ENCODE measurements around the gene CD274. TPM values are rescaled to one million over a fixed set of nuclear protein-coding genes. Genes with fewer than 3 reads are reported as not detected.
"Not testable (repeated sequence)": the region's sequence is repeated elsewhere in the genome, so short reads cannot be mapped to it uniquely, and the experiment has no call there.

The CD274 gene
- total RNA-seq, 1 experiment from 2014 or later: not detected

DNA sequence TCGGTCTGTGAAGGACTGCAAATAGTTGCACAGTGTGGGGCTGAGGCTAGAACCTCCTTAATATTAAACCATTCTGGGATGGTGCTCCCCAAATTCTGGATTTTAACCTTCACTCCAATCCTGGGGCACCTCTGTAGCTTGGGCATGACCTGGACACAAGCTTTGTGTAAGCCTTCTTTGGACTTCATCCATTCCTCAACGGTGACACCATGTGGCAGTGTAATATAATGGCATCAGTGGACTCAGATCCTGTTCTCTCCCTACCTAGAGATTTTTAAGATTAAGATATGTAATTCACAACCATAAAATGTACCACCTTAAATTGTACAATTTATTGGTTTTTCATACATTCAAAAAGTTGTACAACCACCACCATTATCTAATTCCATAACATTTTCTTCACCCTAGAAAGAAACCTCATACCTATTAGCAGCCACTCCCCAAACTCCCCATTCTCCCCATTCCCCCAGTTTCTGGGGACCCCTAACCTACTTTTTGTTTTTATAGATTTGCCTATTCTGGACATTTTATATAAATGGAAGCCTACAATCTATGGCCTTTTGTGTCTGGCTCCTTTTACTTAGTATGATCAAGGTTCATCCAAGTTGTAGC lies 7.8 kb upstream of the CD274 start:
- peak; percentile 38 to 42 for TF ChIP-seq CTCF (IDR thresholded peaks at IDR 0.05; ENCODE audit: insufficient read depth in 1 of 2, low read depth in 1 of 2, low read length in 1 of 2, severe bottlenecking in 1 of 2, unreplicated experiment in 1 of 2)
- H3K4me3 ChIP-seq (ENCODE audit: low read depth, low read length): no peak overlapping the region
- no peaks in the 10 kb centered on the region for H3K27me3 ChIP-seq (replicated peaks; ENCODE audit: control insufficient read depth, insufficient read depth, low read length)
- Mint-ChIP-seq H3K27me3 (ENCODE audit: insufficient read depth, unreplicated experiment) (no peaks in the 10 kb centered on the region), H3K4me1 (ENCODE audit: low read depth, unreplicated experiment) (peaks cover 7% of the 10 kb centered on the region), H3K36me3 (ENCODE audit: insufficient read depth, unreplicated experiment) (no peaks in the 10 kb centered on the region), H3K27ac (ENCODE audit: unreplicated experiment) (no peak overlapping the region), H3K9me3 (ENCODE audit: unreplicated experiment) (no peaks in the 10 kb centered on the region), H3K4me3 (ENCODE audit: unreplicated experiment) (no peak overlapping the region)
- peak; percentile 42 to 51 for DNase-seq
- H3K4me1 ChIP-seq: peaks cover 8% of the 10 kb centered on the region; the same call in 1 of the 2 replicates
- CTCF ChIA-PET: interaction anchor here (1.0 kb wide), 4 partner anchors 8 to 683 kb away, joined by 3 to 25 read pairs (median 4); partner anchors contain the start of genes CD274 and INSL6
- no peaks in the 10 kb centered on the region for H3K36me3 ChIP-seq (ENCODE audit: control insufficient read depth, insufficient read depth, low read length)
- intact Hi-C loops (cut with micrococcal nuclease; ENCODE audit: unreplicated experiment): loop anchor here (1.0 to 10.0 kb wide), 3 partner anchors 178 to 455 kb away; partner anchors contain the start of gene JAK2
- no peaks in the 10 kb centered on the region for H3K9me3 ChIP-seq
- no TSS peak for BruUV-seq (replicated peaks)
- POLR2A ChIA-PET: interaction anchor here (0.6 kb wide), 1 partner anchor 456 kb away, joined by 3 read pairs; no protein-coding TSS in a partner anchor

DNA sequence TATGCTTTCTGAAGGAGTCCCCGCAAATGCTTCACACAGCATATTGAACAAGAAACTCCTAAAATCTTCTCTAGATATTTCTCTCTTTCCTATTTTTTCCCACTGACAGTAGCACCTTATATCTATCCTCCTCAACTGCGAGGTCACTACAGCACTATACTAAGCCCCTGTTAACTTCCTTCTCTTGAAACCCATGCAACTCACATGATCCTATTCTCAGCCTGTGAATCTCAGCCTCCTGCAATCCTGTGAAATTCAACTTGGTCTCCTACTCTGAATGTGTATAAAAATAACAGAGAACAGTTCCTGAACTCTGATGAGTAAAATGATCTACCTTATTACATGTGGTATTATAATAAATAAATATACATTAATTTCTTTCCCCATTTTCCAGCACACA lies 6.5 kb upstream of the CD274 start:
- H3K27me3 Mint-ChIP-seq (ENCODE audit: insufficient read depth, unreplicated experiment): peaks cover 3% of the 10 kb centered on the region
- H3K36me3 Mint-ChIP-seq (ENCODE audit: insufficient read depth, unreplicated experiment): no peaks in the 10 kb centered on the region
- H3K4me1 Mint-ChIP-seq (ENCODE audit: low read depth, unreplicated experiment): peaks cover 7% of the 10 kb centered on the region
- Histone ChIP-seq H3K4me3 (ENCODE audit: low read depth, low read length) (no peak overlapping the region), H3K4me1 (no peaks in the 10 kb centered on the region), H3K36me3 (ENCODE audit: control insufficient read depth, insufficient read depth, low read length) (no peaks in the 10 kb centered on the region), H3K9me3 (no peaks in the 10 kb centered on the region), H3K27me3 (replicated peaks; ENCODE audit: control insufficient read depth, insufficient read depth, low read length) (no peaks in the 10 kb centered on the region)
- intact Hi-C loops (cut with micrococcal nuclease; ENCODE audit: unreplicated experiment): loop anchor here (5.0 to 10.0 kb wide), 2 partner anchors 179 to 457 kb away; partner anchors contain the start of gene JAK2
- no TSS peak for BruUV-seq (replicated peaks)
- no peak for TF ChIP-seq CTCF (IDR thresholded peaks at IDR 0.05; ENCODE audit: insufficient read depth in 1 of 2, low read depth in 1 of 2, low read length in 1 of 2, severe bottlenecking in 1 of 2, unreplicated experiment in 1 of 2)
- H3K9me3 Mint-ChIP-seq (ENCODE audit: unreplicated experiment): no peaks in the 10 kb centered on the region
- no peak for DNase-seq
- no peak overlapping the region for H3K27ac Mint-ChIP-seq (ENCODE audit: unreplicated experiment)
- CTCF ChIA-PET: no interaction called here
- POLR2A ChIA-PET: no interaction called here
- H3K4me3 Mint-ChIP-seq (ENCODE audit: unreplicated experiment): no peak overlapping the region

GRCh38 chr9:5445096-5445495 lies 5.2 kb upstream of the CD274 start:
- H3K36me3 Mint-ChIP-seq (ENCODE audit: insufficient read depth, unreplicated experiment); H3K4me3 Mint-ChIP-seq (ENCODE audit: unreplicated experiment); H3K36me3 ChIP-seq (ENCODE audit: control insufficient read depth, insufficient read depth, low read length); H3K27me3 ChIP-seq (replicated peaks; ENCODE audit: control insufficient read depth, insufficient read depth, low read length); H3K9me3 ChIP-seq; H3K4me1 ChIP-seq; BruUV-seq (replicated peaks); H3K27ac Mint-ChIP-seq (ENCODE audit: unreplicated experiment); CTCF ChIA-PET; H3K9me3 Mint-ChIP-seq (ENCODE audit: unreplicated experiment); POLR2A ChIA-PET; H3K4me1 Mint-ChIP-seq (ENCODE audit: low read depth, unreplicated experiment); DNase-seq; H3K4me3 ChIP-seq (ENCODE audit: low read depth, low read length); H3K27me3 Mint-ChIP-seq (ENCODE audit: insufficient read depth, unreplicated experiment): not testable (repeated sequence)
- intact Hi-C loops (cut with micrococcal nuclease; ENCODE audit: unreplicated experiment): loop anchor here (10.0 kb wide), 1 partner anchor 180 kb away; no protein-coding TSS in a partner anchor

Measured in Caco-2 (cell line).